Suprapubic skin (tissue), 4 donors: ENCODE results near the gene LARGE1. TPM values are rescaled to one million over a fixed set of nuclear protein-coding genes. Genes with fewer than 3 reads are reported as not detected.
A peak's percentile ranks its signal among the peaks of the same experiment; 100 is the strongest.

Experiments
- DNase-seq, 2 donors: peaks; one replicate each; pipeline ENCODE4 v3.0.0-alpha.2; 2019; ENCODE audit warnings: low spot score in 2 of 2
- H3K27ac ChIP-seq: fragments of 200-600 bp; sonication (generic); one replicate; pipeline ENCODE4 v1.5.1; 2019
- H3K27me3 ChIP-seq: fragments of 200-600 bp; sonication (generic); one replicate; pipeline ENCODE4 v1.5.1; 2019
- H3K36me3 ChIP-seq: fragments of 200-600 bp; sonication (generic); one replicate; pipeline ENCODE4 v1.5.1; 2019
- H3K4me1 ChIP-seq: fragments of 200-600 bp; sonication (generic); one replicate; pipeline ENCODE4 v1.5.1; 2019
- H3K4me3 ChIP-seq: fragments of 200-600 bp; sonication (generic); one replicate; pipeline ENCODE4 v1.5.1; 2019; ENCODE audit warnings: mild to moderate bottlenecking
- H3K9me3 ChIP-seq: fragments of 200-600 bp; sonication (generic); one replicate; pipeline ENCODE4 v1.5.1; 2019
- CTCF ChIP-seq, 2 donors: fragments of 200-600 bp in 1 of 2; fragments of 450-650 bp in 1 of 2; sonication (generic) in 1 of 2; IDR thresholded peaks; one replicate each; pipeline ENCODE4 v1.5.1; 2016 to 2019; ENCODE audit warnings: antibody characterized with exemption in 2 of 2, mild to moderate bottlenecking in 1 of 2, moderate library complexity in 1 of 2
- EP300 ChIP-seq: sonication (generic); formaldehyde crosslinking; IDR thresholded peaks from one replicate; pipeline ENCODE4 v1.6.1; 2017; ENCODE audit warnings: antibody characterized with exemption
- POLR2A ChIP-seq, 2 donors: fragments of 450-650 bp; IDR thresholded peaks; one replicate each; pipeline ENCODE4 v1.6.1; 2017; ENCODE audit warnings: antibody characterized with exemption in 2 of 2, mild to moderate bottlenecking in 2 of 2, moderate library complexity in 2 of 2
- POLR2AphosphoS5 ChIP-seq, 3 donors: sonication (generic); formaldehyde crosslinking; IDR thresholded peaks; one replicate each; pipeline ENCODE4 v1.6.1; 2017; ENCODE audit warnings: antibody characterized with exemption in 3 of 3
- WGBS: methylation state at CpG from one replicate; pipeline ENCODE4 v1.1.5; 2018; 5-methylcytosine and 5-hydroxymethylcytosine counted together
- total RNA-seq, 4 donors: library from RNA; depleted of rRNA; stranded (reverse); fragments of >200 nt; gene quantifications; one replicate each; pipeline ENCODE4 v1.1.0, GENCODE V29; 2016

The LARGE1 gene
- 10 to 100 TPM; 12.1 to 41.6 (median 21.1) TPM for total RNA-seq

- no peaks in the 10 kb centered on the region for H3K36me3 ChIP-seq
- peak within 1 kb of the TSS; percentile 90 for H3K4me3 ChIP-seq
- peak in 1 of 2 donors; percentile 71 for DNase-seq
- TF ChIP-seq POLR2A (IDR thresholded peaks at IDR 0.05) (no peak), EP300 (no peak), CTCF (IDR thresholded peaks at IDR 0.05) (no peak), POLR2AphosphoS5 (IDR thresholded peaks at IDR 0.05) (no peak)
- peak within 1 kb of the TSS; percentile 80 for H3K27ac ChIP-seq
- H3K4me1 ChIP-seq, result peaks cover 38% of the 10 kb centered on the region
- WGBS, result no CpG with 5 or more reads among the region's 47 CpGs
- H3K27me3 ChIP-seq, result no peaks in the 10 kb centered on the region
- H3K9me3 ChIP-seq, result no peaks in the 10 kb centered on the region
Observed at GRCh38 chr22:33920197-33920540, at the start of gene LARGE1. LARGE1 (minus strand) TSS chr22:33920476.

GRCh38 chr22:33969045-33969444, 48.8 kb upstream of the LARGE1 start:
- no peak for TF ChIP-seq POLR2A (IDR thresholded peaks at IDR 0.05)
- TF ChIP-seq POLR2AphosphoS5 (IDR thresholded peaks at IDR 0.05), result no peak
- no peak for TF ChIP-seq EP300
- no peak for TF ChIP-seq CTCF (IDR thresholded peaks at IDR 0.05)
- no peak overlapping the region for H3K4me3 ChIP-seq
- H3K36me3 ChIP-seq, result no peaks in the 10 kb centered on the region
- no peak overlapping the region for H3K27ac ChIP-seq
- H3K9me3 ChIP-seq, result no peaks in the 10 kb centered on the region
- DNase-seq, result no peak
- no peaks in the 10 kb centered on the region for H3K4me1 ChIP-seq
- peaks cover 12% of the 10 kb centered on the region for H3K27me3 ChIP-seq

GRCh38 chr22:33964121-33964520, 43.8 kb upstream of the LARGE1 start:
- no peak overlapping the region for H3K27ac ChIP-seq
- no peak overlapping the region for H3K4me3 ChIP-seq
- no peaks in the 10 kb centered on the region for H3K9me3 ChIP-seq
- WGBS, result 80% methylated on average over 1 of the region's 1 CpG
- H3K36me3 ChIP-seq, result no peaks in the 10 kb centered on the region
- no peaks in the 10 kb centered on the region for H3K27me3 ChIP-seq
- H3K4me1 ChIP-seq, result no peaks in the 10 kb centered on the region
- DNase-seq, result no peak
- TF ChIP-seq POLR2AphosphoS5 (IDR thresholded peaks at IDR 0.05) (no peak), POLR2A (IDR thresholded peaks at IDR 0.05) (no peak)

- Histone ChIP-seq H3K9me3 (no peaks in the 10 kb centered on the region), H3K4me3 (no peak overlapping the region), H3K36me3 (no peaks in the 10 kb centered on the region), H3K27ac (no peak overlapping the region), H3K4me1 (no peaks in the 10 kb centered on the region), H3K27me3 (no peaks in the 10 kb centered on the region)
- DNase-seq, result no peak
- TF ChIP-seq POLR2AphosphoS5 (IDR thresholded peaks at IDR 0.05) (no peak), CTCF (IDR thresholded peaks at IDR 0.05) (no peak), EP300 (no peak), POLR2A (IDR thresholded peaks at IDR 0.05) (no peak)
- 85% methylated on average over 7 of the region's 7 CpGs for WGBS
Observed at GRCh38 chr22:33962409-33962808, 42.1 kb upstream of the LARGE1 start.

GRCh38 chr22:33958741-33959140, 38.5 kb upstream of the LARGE1 start:
- Histone ChIP-seq H3K36me3 (no peaks in the 10 kb centered on the region), H3K27ac (no peak overlapping the region), H3K4me3 (no peak overlapping the region), H3K27me3 (no peaks in the 10 kb centered on the region), H3K9me3 (no peaks in the 10 kb centered on the region), H3K4me1 (no peaks in the 10 kb centered on the region)
- DNase-seq, result no peak
- no peak for TF ChIP-seq EP300
- TF ChIP-seq POLR2A (IDR thresholded peaks at IDR 0.05), result no peak
- TF ChIP-seq CTCF (IDR thresholded peaks at IDR 0.05), result no peak
- TF ChIP-seq POLR2AphosphoS5 (IDR thresholded peaks at IDR 0.05), result no peak

GRCh38 chr22:33957086-33957485, 36.8 kb upstream of the LARGE1 start:
- H3K27me3 ChIP-seq, result no peaks in the 10 kb centered on the region
- H3K36me3 ChIP-seq, result no peaks in the 10 kb centered on the region
- H3K4me1 ChIP-seq, result no peaks in the 10 kb centered on the region
- TF ChIP-seq POLR2AphosphoS5 (IDR thresholded peaks at IDR 0.05), result no peak
- TF ChIP-seq POLR2A (IDR thresholded peaks at IDR 0.05), result no peak
- no peak for TF ChIP-seq EP300
- TF ChIP-seq CTCF (IDR thresholded peaks at IDR 0.05), result no peak
- no peaks in the 10 kb centered on the region for H3K9me3 ChIP-seq
- WGBS, result 78% methylated on average over 4 of the region's 4 CpGs
- H3K27ac ChIP-seq, result no peak overlapping the region
- H3K4me3 ChIP-seq, result no peak overlapping the region
- no peak for DNase-seq
